GM12874 (cell line): ENCODE data around the gene OR52E2.

Experiments
- CTCF ChIP-seq: IDR thresholded peaks from 2 replicates; pipeline ENCODE4 v1.5.1; 2011; ENCODE audit warnings: low read depth, mild to moderate bottlenecking, control low read depth, low read length, moderate library complexity; ENCODE audit not compliant: insufficient read depth

OR52E2 gene

GRCh38 chr11:5043380-5043779 lies 16.0 kb downstream of the OR52E2 start:
- no peak for TF ChIP-seq CTCF

- no peak for TF ChIP-seq CTCF
Observed at GRCh38 chr11:5042091-5042490, 17.3 kb downstream of the OR52E2 start.

- TF ChIP-seq CTCF, result no peak
Observed at GRCh38 chr11:5040876-5041275, 18.6 kb downstream of the OR52E2 start.

GRCh38 chr11:5038341-5038740 lies 21.1 kb downstream of the OR52E2 start:
- TF ChIP-seq CTCF, result no peak

- no peak for TF ChIP-seq CTCF
Observed at GRCh38 chr11:5037926-5038325, 21.5 kb downstream of the OR52E2 start.

GRCh38 chr11:5036669-5037068 lies 22.8 kb downstream of the OR52E2 start:
- no peak for TF ChIP-seq CTCF

GRCh38 chr11:5021996-5022395 lies 37.4 kb downstream of the OR52E2 start:
- no peak for TF ChIP-seq CTCF

- TF ChIP-seq CTCF, result no peak
Observed at GRCh38 chr11:5013012-5013411, 46.4 kb downstream of the OR52E2 start.
